Keratinocyte (primary cell): ENCODE measurements around the gene SIRPG. TPM values are rescaled to one million over a fixed set of nuclear protein-coding genes. Genes with fewer than 3 reads are reported as not detected.

Experiments used
- DNase-seq: peaks from one replicate; pipeline ENCODE4 v3.0.0-alpha.2; 2011; ENCODE audit warnings: low read depth, missing footprints, low spot score
- FAIRE-seq: peaks from 2 replicates; lab custom pipeline; 2011; peaks lifted over from hg19 to GRCh38; lab: Jason Lieb, UNC
- H2AFZ ChIP-seq: 2 replicates; pipeline ENCODE4 v1.6.0; 2012; ENCODE audit warnings: low read length, control low read depth, inconsistent platforms; ENCODE audit not compliant: control insufficient read depth
- H3K27ac ChIP-seq: 2 replicates; pipeline ENCODE4 v1.5.1; 2011; ENCODE audit warnings: low read length; ENCODE audit not compliant: control insufficient read depth, insufficient read depth
- H3K27me3 ChIP-seq: 3 replicates; pipeline ENCODE4 v1.6.0; 2011; ENCODE audit warnings: low read length; ENCODE audit not compliant: control insufficient read depth, insufficient read depth; ENCODE audit errors: extremely low read depth
- H3K36me3 ChIP-seq, 2 experiments: 2 replicates in 1 of 2; 3 replicates in 1 of 2; pipeline ENCODE4 v1.5.1; 2011; ENCODE audit warnings: low read length in 2 of 2, mild to moderate bottlenecking in 1 of 2; ENCODE audit not compliant: control insufficient read depth in 2 of 2, insufficient read depth in 2 of 2; ENCODE audit errors: extremely low read depth in 1 of 2
- H3K4me1 ChIP-seq: 3 replicates; pipeline ENCODE4 v1.5.1; 2011; ENCODE audit warnings: low read length; ENCODE audit not compliant: control insufficient read depth, insufficient read depth; ENCODE audit errors: extremely low read depth
- H3K4me2 ChIP-seq: 3 replicates; pipeline ENCODE4 v1.6.0; 2011; ENCODE audit warnings: low read depth, low read length; ENCODE audit not compliant: control insufficient read depth, insufficient read depth; ENCODE audit errors: extremely low read depth
- H3K4me3 ChIP-seq, 3 experiments: fragments of 200-600 bp in 1 of 3; sonication (generic) in 1 of 3; 2 replicates in 2 of 3; 3 replicates in 1 of 3; pipeline ENCODE4 v1.5.1; 2011 to 2016; ENCODE audit warnings: low read length in 3 of 3, mild to moderate bottlenecking in 3 of 3, control low read depth in 2 of 3, inconsistent platforms in 1 of 3, low read depth in 1 of 3, mixed read lengths in 1 of 3, mixed run types in 1 of 3, moderate library complexity in 1 of 3; ENCODE audit not compliant: control insufficient read depth in 2 of 3, insufficient read depth in 2 of 3; ENCODE audit errors: extremely low read depth in 1 of 3
- H3K79me2 ChIP-seq: 2 replicates; pipeline ENCODE4 v1.6.0; 2012; ENCODE audit warnings: low read length; ENCODE audit not compliant: control insufficient read depth, insufficient read depth
- H3K9ac ChIP-seq: 3 replicates; pipeline ENCODE4 v1.6.0; 2011; ENCODE audit warnings: low read length; ENCODE audit not compliant: control insufficient read depth, insufficient read depth; ENCODE audit errors: extremely low read depth
- H3K9me1 ChIP-seq: 3 replicates; pipeline ENCODE4 v1.6.0; 2011; ENCODE audit warnings: low read length; ENCODE audit not compliant: control insufficient read depth, insufficient read depth; ENCODE audit errors: extremely low read depth
- H3K9me3 ChIP-seq: 2 replicates; pipeline ENCODE4 v1.5.1; 2012; ENCODE audit warnings: low read depth, low read length; ENCODE audit not compliant: control insufficient read depth
- H4K20me1 ChIP-seq: 3 replicates; pipeline ENCODE4 v1.6.0; 2011; ENCODE audit warnings: low read length; ENCODE audit not compliant: control insufficient read depth, insufficient read depth; ENCODE audit errors: extremely low read depth
- EZH2 ChIP-seq: IDR thresholded peaks from one replicate; pipeline ENCODE4 v1.6.1; 2012; ENCODE audit warnings: inconsistent platforms, mild to moderate bottlenecking, low read length, moderate library complexity
- dilution Hi-C: fragments of 300-500 bp; cut with MboI; formaldehyde crosslinking; loops from one replicate; pipeline ENCODE4 v1.7.0; 2020; ENCODE audit warnings: low sequenced_read_pairs; ENCODE audit not compliant: extremely low pct_ligation_motif_present
- polyA plus RNA-seq, 5 experiments: library from polyadenylated mRNA; depleted of rRNA in 3 of 5; stranded (reverse) in 3 of 5; stranded (forward) in 1 of 5; unstranded in 1 of 5; fragments of >200 nt; gene quantifications; 1 replicate in 1 of 5; 2 replicates in 3 of 5; 3 replicates in 1 of 5; pipeline versions ENCODE4 v1.2.1 to v1.2.3, GENCODE V29; 2011 to 2012; ENCODE audit warnings: missing spikeins in 2 of 5, low read depth in 1 of 5, low replicate concordance in 1 of 5
- TF ChIP-seq, protein P1 (sequence below), 3 experiments: IDR thresholded peaks in 1 of 3; conservative IDR thresholded peaks in 1 of 3; optimal IDR thresholded peaks in 1 of 3; 2 replicates in 2 of 3; 3 replicates in 1 of 3; pipeline versions ENCODE3 to v1.5.1; 2011; ENCODE audit warnings: low read length in 3 of 3, mild to moderate bottlenecking in 3 of 3, moderate library complexity in 2 of 3, control low read depth in 1 of 3, inconsistent platforms in 1 of 3; ENCODE audit not compliant: insufficient read depth in 2 of 3; ENCODE audit errors: extremely low read depth in 1 of 3

The SIRPG gene
- polyA plus RNA-seq, 1 donor (not counting 4 experiments of a cell fraction or from before 2014, with no cell fraction given): not detected

- Histone ChIP-seq H3K9me1 (no peaks in the 10 kb centered on the region), H3K9ac (no peak overlapping the region), H3K27ac (no peak overlapping the region), H3K4me2 (no peak overlapping the region), H2AFZ (no peak overlapping the region), H3K4me1 (no peaks in the 10 kb centered on the region), H3K79me2 (no peaks in the 10 kb centered on the region), H4K20me1 (no peaks in the 10 kb centered on the region), H3K4me3 (no peak overlapping the region), H3K9me3 (no peaks in the 10 kb centered on the region), H3K36me3 (no peaks in the 10 kb centered on the region), H3K27me3 (no peaks in the 10 kb centered on the region)
- DNase-seq: no peak
- dilution Hi-C loops: no loop called here
- no peak for FAIRE-seq
- TF ChIP-seq, protein P1, sequence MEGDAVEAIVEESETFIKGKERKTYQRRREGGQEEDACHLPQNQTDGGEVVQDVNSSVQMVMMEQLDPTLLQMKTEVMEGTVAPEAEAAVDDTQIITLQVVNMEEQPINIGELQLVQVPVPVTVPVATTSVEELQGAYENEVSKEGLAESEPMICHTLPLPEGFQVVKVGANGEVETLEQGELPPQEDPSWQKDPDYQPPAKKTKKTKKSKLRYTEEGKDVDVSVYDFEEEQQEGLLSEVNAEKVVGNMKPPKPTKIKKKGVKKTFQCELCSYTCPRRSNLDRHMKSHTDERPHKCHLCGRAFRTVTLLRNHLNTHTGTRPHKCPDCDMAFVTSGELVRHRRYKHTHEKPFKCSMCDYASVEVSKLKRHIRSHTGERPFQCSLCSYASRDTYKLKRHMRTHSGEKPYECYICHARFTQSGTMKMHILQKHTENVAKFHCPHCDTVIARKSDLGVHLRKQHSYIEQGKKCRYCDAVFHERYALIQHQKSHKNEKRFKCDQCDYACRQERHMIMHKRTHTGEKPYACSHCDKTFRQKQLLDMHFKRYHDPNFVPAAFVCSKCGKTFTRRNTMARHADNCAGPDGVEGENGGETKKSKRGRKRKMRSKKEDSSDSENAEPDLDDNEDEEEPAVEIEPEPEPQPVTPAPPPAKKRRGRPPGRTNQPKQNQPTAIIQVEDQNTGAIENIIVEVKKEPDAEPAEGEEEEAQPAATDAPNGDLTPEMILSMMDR (optimal IDR thresholded peaks at IDR 0.05 in 1 of 3, IDR thresholded peaks at IDR 0.05 in 1 of 3, conservative IDR thresholded peaks at IDR 0.05 in 1 of 3; ENCODE audit: extremely low read depth in 1 of 3, insufficient read depth in 2 of 3, low read length in 3 of 3): no peak
- TF ChIP-seq EZH2: no peak
Measured at GRCh38 chr20:1651268-1652058, 6.1 kb downstream of the SIRPG start.

- H3K4me1 ChIP-seq: peaks cover 3% of the 10 kb centered on the region
- TF ChIP-seq, protein P1 (optimal IDR thresholded peaks at IDR 0.05 in 1 of 3, IDR thresholded peaks at IDR 0.05 in 1 of 3, conservative IDR thresholded peaks at IDR 0.05 in 1 of 3; ENCODE audit: extremely low read depth in 1 of 3, insufficient read depth in 2 of 3, low read length in 3 of 3): no peak
- no peak for TF ChIP-seq EZH2
- H3K36me3 ChIP-seq: no peaks in the 10 kb centered on the region
- no peak overlapping the region for H3K4me3 ChIP-seq
- H3K79me2 ChIP-seq: no peaks in the 10 kb centered on the region
- H3K9ac ChIP-seq: no peak overlapping the region
- no peak overlapping the region for H3K4me2 ChIP-seq
- no peak for FAIRE-seq
- H3K9me1 ChIP-seq: no peaks in the 10 kb centered on the region
- dilution Hi-C loops: no loop called here
- no peak overlapping the region for H2AFZ ChIP-seq
- no peaks in the 10 kb centered on the region for H3K9me3 ChIP-seq
- H3K27ac ChIP-seq: no peak overlapping the region
- H4K20me1 ChIP-seq: no peaks in the 10 kb centered on the region
- no peaks in the 10 kb centered on the region for H3K27me3 ChIP-seq
- no peak for DNase-seq
Measured at GRCh38 chr20:1648101-1648500, 9.5 kb downstream of the SIRPG start.
